ENCODE results near the gene ABCC2. TPM values are rescaled to one million over a fixed set of nuclear protein-coding genes. Genes with fewer than 3 reads are reported as not detected.
"Not testable (repeated sequence)": the region's sequence is repeated elsewhere in the genome, so short reads cannot be mapped to it uniquely, and the experiment has no call there.

ABCC2 gene
- total and polyA plus RNA-seq, 4 donors, result 0.44 to 0.68 (median 0.58) TPM

DNA sequence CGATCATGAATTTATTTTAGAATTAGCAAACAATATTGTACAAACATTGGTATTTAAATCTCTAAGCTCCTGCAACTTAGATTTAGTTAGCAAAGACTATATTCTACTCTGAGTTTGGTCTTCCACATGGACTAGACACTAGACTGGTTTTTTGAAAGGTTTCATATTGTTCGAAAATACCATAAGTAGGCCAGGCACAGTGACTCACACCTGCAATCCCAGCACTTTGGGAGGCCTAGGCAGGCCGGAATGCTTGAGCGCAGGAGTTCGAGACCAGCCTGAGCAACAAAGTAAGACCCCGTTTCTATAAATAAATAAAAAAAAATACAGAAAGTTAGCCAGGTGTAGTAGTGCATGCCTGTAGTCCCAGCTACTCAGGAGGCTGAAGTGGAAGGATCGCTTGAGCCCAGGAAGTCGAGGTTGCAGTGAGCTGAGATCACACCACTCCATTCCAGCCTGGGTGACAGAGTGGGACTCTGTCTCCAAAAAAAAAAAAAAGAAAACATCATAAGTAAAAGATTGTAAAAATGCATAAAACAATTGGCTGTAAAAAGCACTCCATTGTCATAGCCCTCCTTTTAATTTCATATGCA is 73.1 kb downstream of the ABCC2 start:
- H3K9me3 ChIP-seq (ENCODE audit: control insufficient read depth, insufficient read depth, low read length), result no peaks in the 10 kb centered on the region
- DNase-seq (ENCODE audit: low read depth in 4 of 6, low spot score in 6 of 6), result no peak
- no peak overlapping the region for H3K27ac ChIP-seq (ENCODE audit: low read depth, low read length)
- no peaks in the 10 kb centered on the region for H3K27me3 ChIP-seq (ENCODE audit: control insufficient read depth, insufficient read depth, low read length)
- H3K36me3 ChIP-seq (ENCODE audit: control insufficient read depth, insufficient read depth, low read length), result no peaks in the 10 kb centered on the region
- WGBS (ENCODE audit: insufficient coverage), result 83% methylated on average over 1 of the region's 8 CpGs
- H3K4me1 ChIP-seq (ENCODE audit: control insufficient read depth, insufficient read depth, low read length), result no peaks in the 10 kb centered on the region
- no peak overlapping the region for H3K4me3 ChIP-seq (ENCODE audit: low read depth, low read length)

DNA sequence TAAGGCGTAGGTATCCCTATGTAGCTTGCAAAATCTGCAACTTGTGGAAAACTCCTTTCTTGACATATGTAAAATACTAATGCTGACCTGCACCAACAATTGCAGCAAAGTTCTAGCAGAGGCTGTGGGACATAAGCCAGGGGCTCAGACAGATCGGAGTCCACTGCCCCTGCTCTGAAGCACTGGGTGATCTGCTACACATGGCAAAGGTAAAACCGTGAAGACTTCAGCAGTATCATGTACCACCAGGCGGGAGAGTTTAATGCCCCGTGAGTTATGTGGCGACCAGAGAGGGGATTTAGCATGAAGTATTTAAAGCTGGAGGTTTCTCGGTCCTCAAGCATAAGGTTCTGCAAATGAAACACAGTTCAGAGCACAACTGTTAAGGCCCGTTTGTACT is 76.4 kb downstream of the ABCC2 start:
- 95% methylated on average over 4 of the region's 8 CpGs for WGBS (ENCODE audit: insufficient coverage)
- Histone ChIP-seq H3K9me3 (ENCODE audit: control insufficient read depth, insufficient read depth, low read length) (no peaks in the 10 kb centered on the region), H3K27me3 (ENCODE audit: control insufficient read depth, insufficient read depth, low read length) (no peaks in the 10 kb centered on the region), H3K36me3 (ENCODE audit: control insufficient read depth, insufficient read depth, low read length) (no peaks in the 10 kb centered on the region), H3K27ac (ENCODE audit: low read depth, low read length) (no peak overlapping the region), H3K4me3 (ENCODE audit: low read depth, low read length) (no peak overlapping the region), H3K4me1 (ENCODE audit: control insufficient read depth, insufficient read depth, low read length) (no peaks in the 10 kb centered on the region)
- DNase-seq (ENCODE audit: low read depth in 4 of 6, low spot score in 6 of 6), result no peak

DNA sequence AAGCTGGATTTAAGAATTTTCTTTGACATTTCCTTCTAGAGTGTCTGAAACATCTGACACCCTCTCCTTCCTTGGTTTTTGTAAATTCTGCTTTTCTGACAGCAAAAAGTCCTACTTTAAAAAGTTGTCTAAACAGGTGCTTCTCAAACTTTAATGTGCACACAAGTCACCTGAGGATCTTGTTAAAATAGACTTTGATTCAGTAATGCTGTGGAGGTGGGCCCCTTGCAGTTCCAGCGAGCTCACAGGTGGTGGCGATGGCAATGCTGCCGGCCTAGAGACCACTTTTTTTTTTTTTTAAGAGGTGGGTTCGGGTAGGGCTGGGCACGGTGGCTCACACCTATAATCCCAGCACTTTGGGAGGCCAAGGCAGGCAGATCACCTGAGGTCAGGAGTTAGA is 77.1 kb downstream of the ABCC2 start:
- no peak overlapping the region for H3K27ac ChIP-seq (ENCODE audit: low read depth, low read length)
- H3K36me3 ChIP-seq (ENCODE audit: control insufficient read depth, insufficient read depth, low read length), result no peaks in the 10 kb centered on the region
- H3K9me3 ChIP-seq (ENCODE audit: control insufficient read depth, insufficient read depth, low read length), result no peaks in the 10 kb centered on the region
- H3K4me3 ChIP-seq (ENCODE audit: low read depth, low read length), result no peak overlapping the region
- H3K4me1 ChIP-seq (ENCODE audit: control insufficient read depth, insufficient read depth, low read length), result no peaks in the 10 kb centered on the region
- DNase-seq (ENCODE audit: low read depth in 4 of 6, low spot score in 6 of 6), result no peak
- 19% methylated on average over 4 of the region's 5 CpGs for WGBS (ENCODE audit: insufficient coverage)
- no peaks in the 10 kb centered on the region for H3K27me3 ChIP-seq (ENCODE audit: control insufficient read depth, insufficient read depth, low read length)

DNA sequence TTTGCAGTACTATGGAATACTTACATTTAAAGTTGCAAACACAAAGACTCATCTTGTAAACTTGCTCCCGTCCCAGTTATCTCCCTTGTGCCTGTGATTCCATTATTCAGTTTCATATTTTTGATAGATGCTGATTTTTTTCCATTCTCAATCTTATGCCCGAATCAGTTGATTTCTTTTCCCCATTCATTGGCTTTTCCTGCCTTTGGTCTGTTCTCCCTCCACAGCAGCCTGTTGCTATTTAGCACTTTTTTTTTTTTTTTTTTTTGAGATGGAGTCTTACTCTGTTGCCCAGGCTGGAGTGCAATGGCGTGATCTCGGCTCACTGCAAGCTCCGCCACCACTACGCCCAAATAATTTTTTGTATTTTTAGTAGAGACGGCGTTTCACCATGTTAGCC is 78.0 kb downstream of the ABCC2 start:
- no peaks in the 10 kb centered on the region for H3K9me3 ChIP-seq (ENCODE audit: control insufficient read depth, insufficient read depth, low read length)
- DNase-seq (ENCODE audit: low read depth in 4 of 6, low spot score in 6 of 6), result no peak
- no peaks in the 10 kb centered on the region for H3K36me3 ChIP-seq (ENCODE audit: control insufficient read depth, insufficient read depth, low read length)
- H3K4me1 ChIP-seq (ENCODE audit: control insufficient read depth, insufficient read depth, low read length), result no peaks in the 10 kb centered on the region
- 98% methylated on average over 7 of the region's 8 CpGs for WGBS (ENCODE audit: insufficient coverage)
- H3K4me3 ChIP-seq (ENCODE audit: low read depth, low read length), result no peak overlapping the region
- H3K27ac ChIP-seq (ENCODE audit: low read depth, low read length), result no peak overlapping the region
- H3K27me3 ChIP-seq (ENCODE audit: control insufficient read depth, insufficient read depth, low read length), result no peaks in the 10 kb centered on the region

DNA sequence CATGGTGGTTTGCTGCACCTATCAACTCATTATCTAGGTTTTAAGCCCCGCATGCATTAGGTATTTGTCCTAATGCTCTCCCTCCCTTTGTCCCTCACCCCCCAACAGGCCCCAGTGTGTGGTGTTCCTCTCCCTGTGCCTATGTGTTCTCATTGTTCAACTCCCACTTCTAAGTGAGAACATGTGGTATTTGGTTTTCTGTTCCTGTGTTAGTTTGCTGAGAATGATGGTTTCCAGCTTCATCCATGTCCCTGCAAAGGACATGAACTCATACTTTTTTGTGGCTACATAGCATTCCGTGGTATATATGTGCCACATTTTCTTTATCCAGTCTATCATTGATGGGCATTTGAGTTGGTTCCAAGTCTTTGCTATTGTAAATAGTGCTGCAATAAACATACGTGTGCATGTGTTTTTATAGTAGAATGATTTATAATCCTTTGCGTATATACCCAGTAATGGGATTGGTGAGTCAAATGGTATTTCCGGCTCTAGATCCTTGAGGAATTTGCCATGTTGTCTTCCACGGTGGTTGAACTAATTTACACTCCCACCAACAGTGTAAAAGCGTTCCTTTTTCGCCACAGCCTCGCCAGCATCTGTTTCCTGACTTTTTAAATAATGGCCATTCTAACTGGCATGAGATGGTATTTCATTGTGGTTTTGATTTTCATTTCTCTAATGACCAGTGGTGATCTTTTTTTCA is 81.2 kb downstream of the ABCC2 start:
- 75% methylated on average over 3 of the region's 9 CpGs for WGBS (ENCODE audit: insufficient coverage)
- not testable (repeated sequence) for H3K9me3 ChIP-seq (ENCODE audit: control insufficient read depth, insufficient read depth, low read length); H3K27me3 ChIP-seq (ENCODE audit: control insufficient read depth, insufficient read depth, low read length); H3K4me3 ChIP-seq (ENCODE audit: low read depth, low read length); H3K4me1 ChIP-seq (ENCODE audit: control insufficient read depth, insufficient read depth, low read length); DNase-seq (ENCODE audit: low read depth in 4 of 6, low spot score in 6 of 6); H3K36me3 ChIP-seq (ENCODE audit: control insufficient read depth, insufficient read depth, low read length); H3K27ac ChIP-seq (ENCODE audit: low read depth, low read length)

DNA sequence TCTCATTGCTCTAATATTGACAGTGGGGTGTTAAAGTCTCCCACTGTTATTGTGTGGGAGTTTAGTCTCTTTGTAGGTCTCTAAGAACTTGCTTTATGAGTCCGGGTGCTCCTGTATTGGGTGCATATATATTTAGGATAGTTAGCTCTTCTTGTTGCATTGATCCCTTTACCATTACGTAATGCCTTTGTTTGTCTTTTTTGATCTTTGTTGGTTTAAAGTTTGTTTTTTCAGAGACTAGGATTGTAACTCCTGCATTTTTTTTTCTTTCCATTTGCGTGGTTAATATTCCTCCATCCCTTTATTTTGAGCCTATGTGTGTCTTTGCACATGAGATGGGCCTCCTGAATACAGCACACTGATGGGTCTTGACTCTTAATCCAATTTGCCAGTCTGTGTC is 84.8 kb downstream of the ABCC2 start:
- not testable (repeated sequence) for H3K27me3 ChIP-seq (ENCODE audit: control insufficient read depth, insufficient read depth, low read length); H3K9me3 ChIP-seq (ENCODE audit: control insufficient read depth, insufficient read depth, low read length); DNase-seq (ENCODE audit: low read depth in 4 of 6, low spot score in 6 of 6); H3K4me3 ChIP-seq (ENCODE audit: low read depth, low read length); H3K36me3 ChIP-seq (ENCODE audit: control insufficient read depth, insufficient read depth, low read length); H3K27ac ChIP-seq (ENCODE audit: low read depth, low read length); H3K4me1 ChIP-seq (ENCODE audit: control insufficient read depth, insufficient read depth, low read length)
- 100% methylated on average over 1 of the region's 3 CpGs for WGBS (ENCODE audit: insufficient coverage)

DNA sequence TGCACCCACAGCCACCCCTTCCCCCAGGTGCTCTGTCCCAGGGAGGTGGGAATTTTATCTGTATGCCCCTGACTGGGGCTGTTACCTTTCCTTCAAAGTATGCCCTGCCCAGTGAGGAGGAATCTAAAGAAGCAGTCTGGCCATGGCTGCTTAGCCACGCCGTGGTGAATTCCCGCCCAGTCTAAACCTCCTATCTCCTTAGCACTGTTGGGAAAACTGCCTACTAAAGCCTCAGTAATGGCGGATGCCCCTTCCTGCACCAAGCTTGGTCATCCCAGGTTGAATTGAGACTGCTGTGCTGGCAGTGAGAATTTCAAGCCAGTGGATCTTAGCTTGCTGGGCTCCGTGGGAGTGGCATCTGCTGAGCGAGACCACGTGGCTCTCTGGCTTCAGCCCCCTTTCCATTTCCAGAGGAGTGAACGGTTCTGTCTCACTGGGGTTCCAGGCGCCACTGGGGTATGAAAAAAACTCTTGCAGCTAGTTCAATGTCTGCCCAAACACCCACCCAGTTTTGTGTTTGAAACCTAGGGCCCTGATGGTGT is 87.2 kb downstream of the ABCC2 start:
- Histone ChIP-seq H3K27me3 (ENCODE audit: control insufficient read depth, insufficient read depth, low read length) (no peaks in the 10 kb centered on the region), H3K27ac (ENCODE audit: low read depth, low read length) (no peak overlapping the region), H3K9me3 (ENCODE audit: control insufficient read depth, insufficient read depth, low read length) (no peaks in the 10 kb centered on the region), H3K4me1 (ENCODE audit: control insufficient read depth, insufficient read depth, low read length) (no peaks in the 10 kb centered on the region), H3K4me3 (ENCODE audit: low read depth, low read length) (no peak overlapping the region), H3K36me3 (ENCODE audit: control insufficient read depth, insufficient read depth, low read length) (peaks cover 3% of the 10 kb centered on the region)
- WGBS (ENCODE audit: insufficient coverage), result 90% methylated on average over 7 of the region's 9 CpGs
- no peak for DNase-seq (ENCODE audit: low read depth in 4 of 6, low spot score in 6 of 6)

DNA sequence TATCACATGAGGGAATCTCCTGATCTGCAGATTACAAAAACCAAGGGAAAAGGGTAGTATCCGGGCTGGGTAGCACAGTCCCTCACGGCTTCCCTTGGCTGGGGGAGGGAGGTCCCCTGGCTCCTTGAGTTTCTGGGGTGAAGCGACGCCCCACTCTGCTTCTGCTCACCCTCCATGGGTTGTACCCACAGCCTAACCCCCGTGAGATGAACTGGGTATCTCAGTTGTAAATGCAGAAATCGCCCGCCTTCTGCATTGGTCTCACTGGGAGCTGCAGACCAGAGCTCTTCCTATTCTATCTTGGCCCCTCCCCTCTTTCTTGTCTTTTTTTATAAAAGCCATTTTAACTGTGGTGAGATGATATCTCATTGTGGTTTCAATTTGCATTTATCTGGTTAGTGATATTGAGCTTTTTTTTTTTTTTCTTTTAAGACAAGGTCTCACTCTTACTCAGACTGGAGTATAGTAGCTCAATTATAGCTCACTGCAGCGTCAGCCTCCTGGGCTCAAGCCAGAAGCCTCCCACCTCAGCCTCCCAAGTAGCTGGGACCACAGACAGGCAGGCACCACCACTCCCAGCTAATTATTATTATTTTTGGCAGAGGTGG is 87.8 kb downstream of the ABCC2 start:
- H3K27me3 ChIP-seq (ENCODE audit: control insufficient read depth, insufficient read depth, low read length), result no peaks in the 10 kb centered on the region
- H3K27ac ChIP-seq (ENCODE audit: low read depth, low read length), result no peak overlapping the region
- H3K36me3 ChIP-seq (ENCODE audit: control insufficient read depth, insufficient read depth, low read length), result peaks cover 3% of the 10 kb centered on the region
- no peak overlapping the region for H3K4me3 ChIP-seq (ENCODE audit: low read depth, low read length)
- 100% methylated on average over 4 of the region's 8 CpGs for WGBS (ENCODE audit: insufficient coverage)
- no peak for DNase-seq (ENCODE audit: low read depth in 4 of 6, low spot score in 6 of 6)
- no peaks in the 10 kb centered on the region for H3K4me1 ChIP-seq (ENCODE audit: control insufficient read depth, insufficient read depth, low read length)
- no peaks in the 10 kb centered on the region for H3K9me3 ChIP-seq (ENCODE audit: control insufficient read depth, insufficient read depth, low read length)

DNA sequence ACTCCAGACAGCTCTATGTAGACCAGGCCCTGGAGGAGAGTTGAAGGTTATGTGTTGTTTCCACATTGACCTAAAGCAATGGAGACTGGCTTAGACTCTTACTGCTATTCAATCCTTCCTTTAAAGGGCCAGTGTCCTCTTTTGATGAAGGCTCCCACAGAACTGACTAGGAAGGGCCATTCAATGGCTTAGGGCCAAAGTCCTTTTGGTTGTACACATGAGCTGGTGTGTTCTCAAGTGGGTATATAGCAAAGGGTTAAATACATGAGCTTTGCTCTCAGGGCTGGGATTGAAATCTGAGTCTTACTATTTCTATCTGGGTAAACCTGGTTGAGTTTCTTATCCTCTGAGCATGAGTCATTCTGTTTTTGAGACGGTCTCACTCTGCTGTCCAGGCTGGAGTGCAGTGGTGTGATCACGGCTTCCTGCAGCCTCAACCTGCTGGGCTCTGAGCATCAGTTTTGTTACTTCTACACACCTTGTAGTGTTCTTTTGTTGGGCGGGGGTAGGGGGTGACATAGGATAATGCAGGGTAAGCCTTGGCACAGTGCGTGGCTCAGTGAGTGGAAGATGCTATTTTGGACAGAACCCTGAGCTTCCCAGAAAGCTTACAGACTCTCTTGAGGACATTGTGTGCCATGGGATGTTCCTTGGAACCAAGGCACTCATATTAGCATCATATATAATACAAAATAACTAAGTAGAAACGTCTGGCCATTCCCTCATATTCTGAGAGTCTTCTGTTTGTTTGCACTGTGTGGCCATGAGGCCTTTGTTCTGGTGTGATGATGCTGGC is 90.1 kb downstream of the ABCC2 start:
- 67% methylated on average over 2 of the region's 5 CpGs for WGBS (ENCODE audit: insufficient coverage)
- no peaks in the 10 kb centered on the region for H3K27me3 ChIP-seq (ENCODE audit: control insufficient read depth, insufficient read depth, low read length)
- no peaks in the 10 kb centered on the region for H3K9me3 ChIP-seq (ENCODE audit: control insufficient read depth, insufficient read depth, low read length)
- H3K4me3 ChIP-seq (ENCODE audit: low read depth, low read length), result no peak overlapping the region
- no peak for DNase-seq (ENCODE audit: low read depth in 4 of 6, low spot score in 6 of 6)
- no peak overlapping the region for H3K27ac ChIP-seq (ENCODE audit: low read depth, low read length)
- peaks cover 17% of the 10 kb centered on the region for H3K36me3 ChIP-seq (ENCODE audit: control insufficient read depth, insufficient read depth, low read length)
- no peaks in the 10 kb centered on the region for H3K4me1 ChIP-seq (ENCODE audit: control insufficient read depth, insufficient read depth, low read length)
